GM12878 (cell line): ENCODE measurements around the gene TTLL12. TPM values are rescaled to one million over a fixed set of nuclear protein-coding genes. Genes with fewer than 3 reads are reported as not detected.

Source experiments
- ATAC-seq: fragments of 200-7000 bp; cut with Tn5 transposase; 3 replicates; pipeline ENCODE4 v1.9.1; 2020; ENCODE audit warnings: mild to moderate bottlenecking, moderate library complexity
- BruUV-seq: library from RNA; stranded (reverse); fragments of 400-500 nt; replicated peaks from 2 replicates; lab custom pipeline; 2021; lab: Mats Ljungman, UMichigan
- CTCF ChIA-PET: fragments of 300-600 bp; sonication (Branson Sonifier 250); formaldehyde crosslinking; extraction: SDS; loops from one replicate; lab custom pipeline; 2021; ENCODE audit warnings: inconsistent platforms; lab: Yijun Ruan, JAX
- POLR2A ChIA-PET: fragments of 350-600 bp; formaldehyde crosslinking; extraction: SDS; loops from one replicate; lab custom pipeline; 2021; ENCODE audit warnings: inconsistent platforms; lab: Charles Lee
- RAD21 ChIA-PET: fragments of 300-600 bp; sonication (Branson Sonifier 250); formaldehyde crosslinking; loops from one replicate; lab custom pipeline; 2023; ENCODE audit warnings: antibody characterized with exemption; ENCODE audit not compliant: unreplicated experiment; lab: Charles Lee
- SMC1A ChIA-PET: fragments of 300-600 bp; sonication (Branson Sonifier 250); formaldehyde crosslinking; loops from one replicate; lab custom pipeline; 2023; ENCODE audit not compliant: unreplicated experiment, uncharacterized antibody; lab: Charles Lee
- DNase-seq: peaks from one replicate; pipeline ENCODE4 v3.0.0-alpha.2; 2011; ENCODE audit warnings: low read depth, low spot score
- FAIRE-seq: peaks from 3 replicates; lab custom pipeline; 2011; peaks lifted over from hg19 to GRCh38; lab: Jason Lieb, UNC
- H2AFZ ChIP-seq: 2 replicates; pipeline ENCODE4 v1.6.0; 2011; ENCODE audit warnings: low read depth, low read length, control low read depth; ENCODE audit not compliant: control insufficient read depth
- H3K27ac ChIP-seq: 2 replicates; pipeline ENCODE4 v1.5.1; 2011; ENCODE audit warnings: control low read depth; ENCODE audit not compliant: control insufficient read depth, insufficient read depth
- H3K27me3 ChIP-seq, 2 experiments: replicated peaks in 1 of 2; 2 replicates each; pipeline versions ENCODE4 v1.6.0 to v1.6.1; 2011; ENCODE audit warnings: low read length in 1 of 2; ENCODE audit not compliant: control insufficient read depth in 2 of 2, insufficient read depth in 2 of 2
- H3K36me3 ChIP-seq, 2 experiments: 2 replicates each; pipeline ENCODE4 v1.5.1; 2011; ENCODE audit warnings: low read length in 1 of 2; ENCODE audit not compliant: control insufficient read depth in 2 of 2, insufficient read depth in 2 of 2
- H3K4me1 ChIP-seq: 2 replicates; pipeline ENCODE4 v1.6.1; 2011; ENCODE audit warnings: mild to moderate bottlenecking, low read length, moderate library complexity, mixed read lengths; ENCODE audit not compliant: control insufficient read depth, insufficient read depth
- H3K4me2 ChIP-seq: 2 replicates; pipeline ENCODE4 v1.6.0; 2011; ENCODE audit warnings: control low read depth; ENCODE audit not compliant: control insufficient read depth, insufficient read depth
- H3K4me3 ChIP-seq: fragments of 200-600 bp; sonication (generic); 2 replicates; pipeline ENCODE4 v1.5.1; 2016
- H3K79me2 ChIP-seq: 2 replicates; pipeline ENCODE4 v1.6.0; 2011; ENCODE audit warnings: low read length; ENCODE audit not compliant: control insufficient read depth, insufficient read depth
- H3K9ac ChIP-seq: 2 replicates; pipeline ENCODE4 v1.8.0; 2011; ENCODE audit warnings: low read length, control low read depth, mixed read lengths; ENCODE audit not compliant: control insufficient read depth, insufficient read depth
- H3K9me3 ChIP-seq: replicated peaks from 3 replicates; pipeline ENCODE4 v1.5.1; 2011; ENCODE audit warnings: mild to moderate bottlenecking, low read length; ENCODE audit not compliant: control insufficient read depth, insufficient read depth
- H4K20me1 ChIP-seq: 2 replicates; pipeline ENCODE4 v1.6.0; 2011; ENCODE audit not compliant: control insufficient read depth, insufficient read depth
- POU2F2 ChIP-seq: IDR thresholded peaks from 3 replicates; pipeline ENCODE4 v1.6.1; 2011; ENCODE audit warnings: low read depth, mild to moderate bottlenecking, low read length, borderline replicate concordance
- TARDBP ChIP-seq: IDR thresholded peaks from 2 replicates; pipeline ENCODE4 v1.6.1; 2016; ENCODE audit warnings: borderline replicate concordance
- WGBS: methylation state at CpG from one replicate; pipeline ENCODE4 v1.1.6; 2016; ENCODE audit warnings: low lambda C conversion rate; ENCODE audit not compliant: insufficient replicate concordance, insufficient coverage; ENCODE audit errors: missing lambda C conversion rate; 5-methylcytosine and 5-hydroxymethylcytosine counted together
- in situ Hi-C: fragments of 300-500 bp; cut with MboI; formaldehyde crosslinking; loops from 9 replicates; pipeline ENCODE4 v1.14.3; 2018; ENCODE audit warnings: mixed read lengths
- intact Hi-C: fragments of 100-400 bp; cut with micrococcal nuclease; formaldehyde crosslinking; loops from one replicate; pipeline ENCODE4 v1.14.2; 2022; ENCODE audit not compliant: unreplicated experiment
- polyA plus RNA-seq, 11 experiments: library from polyadenylated mRNA; depleted of rRNA in 4 of 11; unstranded in 6 of 11; stranded (reverse) in 5 of 11; fragments of >200 nt; fragmentation: Nextera tagmentation in 4 of 11; fragmentation: Illumina TruSeq in 1 of 11; extraction: Ambion mirVana in 4 of 11; extraction: Trizol in 1 of 11; gene quantifications; 1 replicate in 1 of 11; 2 replicates in 10 of 11; pipeline versions ENCODE4 v1.2.1 to v1.2.3, GENCODE V29; 2011 to 2016; ENCODE audit warnings: inconsistent platforms in 2 of 11, missing spikeins in 2 of 11, low read depth in 1 of 11
- total RNA-seq, 4 experiments: library from RNA; depleted of rRNA in 3 of 4; stranded (reverse); fragments of >200 nt in 3 of 4; fragmentation: Illumina TruSeq in 1 of 4; extraction: Trizol in 1 of 4; gene quantifications; 2 replicates each; pipeline versions ENCODE4 v1.2.1 to v1.2.3, GENCODE V29; 2013 to 2021
- TF ChIP-seq, protein P1 (sequence below): IDR thresholded peaks from 2 replicates; pipeline ENCODE4 v1.6.1; 2012; ENCODE audit warnings: low read length, inconsistent platforms
- TF ChIP-seq, protein P2 (sequence below): fragments of 450-650 bp; IDR thresholded peaks from 2 replicates; pipeline ENCODE4 v1.6.1; 2018; ENCODE audit warnings: borderline replicate concordance, mild to moderate bottlenecking; ENCODE audit not compliant: partially characterized antibody
- TF ChIP-seq, protein P3 (sequence below): IDR thresholded peaks from 2 replicates; pipeline ENCODE4 v1.6.1; 2011; ENCODE audit warnings: mild to moderate bottlenecking, low read depth, low read length, moderate library complexity; ENCODE audit not compliant: insufficient replicate concordance
- TF ChIP-seq, protein P4 (sequence below): IDR thresholded peaks from 2 replicates; pipeline ENCODE4 v1.6.1; 2012; ENCODE audit warnings: improper control_type of control experiment, low read depth, low read length; ENCODE audit not compliant: insufficient replicate concordance
- TF ChIP-seq, protein P5 (sequence below): fragments of 450-650 bp; IDR thresholded peaks from 2 replicates; pipeline ENCODE4 v1.6.1; 2018; ENCODE audit warnings: mild to moderate bottlenecking, low read depth, moderate library complexity; ENCODE audit not compliant: partially characterized antibody

The TTLL12 gene
- total and polyA plus RNA-seq, 10 of the 15 experiments (the other 5 are each of a cell fraction or from before 2014, with no cell fraction given) = 1.00 to 89.8 (median 38.5) TPM

DNA sequence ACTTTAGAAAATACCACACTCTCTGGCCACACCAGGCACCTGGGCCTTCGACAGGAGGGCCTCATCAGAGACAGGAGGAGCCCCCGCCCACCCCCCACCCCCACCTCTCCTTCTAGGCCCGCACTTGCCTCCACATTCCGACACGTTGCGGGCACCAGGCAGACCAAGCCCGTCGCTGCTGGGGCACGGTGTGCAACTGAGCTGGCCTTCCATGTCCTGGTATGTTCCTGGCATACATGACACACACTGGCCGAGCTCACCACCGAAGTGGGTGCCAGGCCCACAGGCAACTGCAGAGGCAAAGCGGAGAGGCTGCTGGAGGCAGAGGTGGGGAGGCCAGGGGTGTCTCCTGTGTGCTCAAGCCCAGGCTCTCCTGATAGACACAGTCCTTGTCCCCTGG, 27.0 kb upstream of the TTLL12 start:
- ChIA-PET SMC1A (interaction anchor here (0.6 kb wide), 1 partner anchor 239 kb away, joined by 3 read pairs; no protein-coding TSS in a partner anchor), POLR2A (no interaction called here)
- FAIRE-seq (no peak), DNase-seq (no peak), ATAC-seq (no peak)
- 38% methylated on average over 10 of the region's 12 CpGs for WGBS
- Histone ChIP-seq H2AFZ (no peak overlapping the region), H3K9ac (no peak overlapping the region), H3K9me3 (no peaks in the 10 kb centered on the region), H3K4me3 (no peak overlapping the region), H3K4me1 (no peaks in the 10 kb centered on the region), H3K27me3 (no peaks in the 10 kb centered on the region; a peak in 2 of 4 replicates)
- intact Hi-C loops = no loop called here
- TF ChIP-seq, protein P1, sequence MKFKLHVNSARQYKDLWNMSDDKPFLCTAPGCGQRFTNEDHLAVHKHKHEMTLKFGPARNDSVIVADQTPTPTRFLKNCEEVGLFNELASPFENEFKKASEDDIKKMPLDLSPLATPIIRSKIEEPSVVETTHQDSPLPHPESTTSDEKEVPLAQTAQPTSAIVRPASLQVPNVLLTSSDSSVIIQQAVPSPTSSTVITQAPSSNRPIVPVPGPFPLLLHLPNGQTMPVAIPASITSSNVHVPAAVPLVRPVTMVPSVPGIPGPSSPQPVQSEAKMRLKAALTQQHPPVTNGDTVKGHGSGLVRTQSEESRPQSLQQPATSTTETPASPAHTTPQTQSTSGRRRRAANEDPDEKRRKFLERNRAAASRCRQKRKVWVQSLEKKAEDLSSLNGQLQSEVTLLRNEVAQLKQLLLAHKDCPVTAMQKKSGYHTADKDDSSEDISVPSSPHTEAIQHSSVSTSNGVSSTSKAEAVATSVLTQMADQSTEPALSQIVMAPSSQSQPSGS = no peak
- TF ChIP-seq, protein P2, sequence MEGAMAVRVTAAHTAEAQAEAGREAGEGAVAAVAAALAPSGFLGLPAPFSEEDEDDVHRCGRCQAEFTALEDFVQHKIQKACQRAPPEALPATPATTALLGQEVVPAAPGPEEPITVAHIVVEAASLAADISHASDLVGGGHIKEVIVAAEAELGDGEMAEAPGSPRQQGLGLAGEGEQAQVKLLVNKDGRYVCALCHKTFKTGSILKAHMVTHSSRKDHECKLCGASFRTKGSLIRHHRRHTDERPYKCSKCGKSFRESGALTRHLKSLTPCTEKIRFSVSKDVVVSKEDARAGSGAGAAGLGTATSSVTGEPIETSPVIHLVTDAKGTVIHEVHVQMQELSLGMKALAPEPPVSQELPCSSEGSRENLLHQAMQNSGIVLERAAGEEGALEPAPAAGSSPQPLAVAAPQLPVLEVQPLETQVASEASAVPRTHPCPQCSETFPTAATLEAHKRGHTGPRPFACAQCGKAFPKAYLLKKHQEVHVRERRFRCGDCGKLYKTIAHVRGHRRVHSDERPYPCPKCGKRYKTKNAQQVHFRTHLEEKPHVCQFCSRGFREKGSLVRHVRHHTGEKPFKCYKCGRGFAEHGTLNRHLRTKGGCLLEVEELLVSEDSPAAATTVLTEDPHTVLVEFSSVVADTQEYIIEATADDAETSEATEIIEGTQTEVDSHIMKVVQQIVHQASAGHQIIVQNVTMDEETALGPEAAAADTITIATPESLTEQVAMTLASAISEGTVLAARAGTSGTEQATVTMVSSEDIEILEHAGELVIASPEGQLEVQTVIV = no peak
- TF ChIP-seq POU2F2 (no peak), TARDBP (no peak)
- TF ChIP-seq, protein P3, sequence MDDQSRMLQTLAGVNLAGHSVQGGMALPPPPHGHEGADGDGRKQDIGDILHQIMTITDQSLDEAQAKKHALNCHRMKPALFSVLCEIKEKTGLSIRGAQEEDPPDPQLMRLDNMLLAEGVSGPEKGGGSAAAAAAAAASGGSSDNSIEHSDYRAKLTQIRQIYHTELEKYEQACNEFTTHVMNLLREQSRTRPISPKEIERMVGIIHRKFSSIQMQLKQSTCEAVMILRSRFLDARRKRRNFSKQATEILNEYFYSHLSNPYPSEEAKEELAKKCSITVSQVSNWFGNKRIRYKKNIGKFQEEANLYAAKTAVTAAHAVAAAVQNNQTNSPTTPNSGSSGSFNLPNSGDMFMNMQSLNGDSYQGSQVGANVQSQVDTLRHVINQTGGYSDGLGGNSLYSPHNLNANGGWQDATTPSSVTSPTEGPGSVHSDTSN = no peak
- TF ChIP-seq, protein P4, sequence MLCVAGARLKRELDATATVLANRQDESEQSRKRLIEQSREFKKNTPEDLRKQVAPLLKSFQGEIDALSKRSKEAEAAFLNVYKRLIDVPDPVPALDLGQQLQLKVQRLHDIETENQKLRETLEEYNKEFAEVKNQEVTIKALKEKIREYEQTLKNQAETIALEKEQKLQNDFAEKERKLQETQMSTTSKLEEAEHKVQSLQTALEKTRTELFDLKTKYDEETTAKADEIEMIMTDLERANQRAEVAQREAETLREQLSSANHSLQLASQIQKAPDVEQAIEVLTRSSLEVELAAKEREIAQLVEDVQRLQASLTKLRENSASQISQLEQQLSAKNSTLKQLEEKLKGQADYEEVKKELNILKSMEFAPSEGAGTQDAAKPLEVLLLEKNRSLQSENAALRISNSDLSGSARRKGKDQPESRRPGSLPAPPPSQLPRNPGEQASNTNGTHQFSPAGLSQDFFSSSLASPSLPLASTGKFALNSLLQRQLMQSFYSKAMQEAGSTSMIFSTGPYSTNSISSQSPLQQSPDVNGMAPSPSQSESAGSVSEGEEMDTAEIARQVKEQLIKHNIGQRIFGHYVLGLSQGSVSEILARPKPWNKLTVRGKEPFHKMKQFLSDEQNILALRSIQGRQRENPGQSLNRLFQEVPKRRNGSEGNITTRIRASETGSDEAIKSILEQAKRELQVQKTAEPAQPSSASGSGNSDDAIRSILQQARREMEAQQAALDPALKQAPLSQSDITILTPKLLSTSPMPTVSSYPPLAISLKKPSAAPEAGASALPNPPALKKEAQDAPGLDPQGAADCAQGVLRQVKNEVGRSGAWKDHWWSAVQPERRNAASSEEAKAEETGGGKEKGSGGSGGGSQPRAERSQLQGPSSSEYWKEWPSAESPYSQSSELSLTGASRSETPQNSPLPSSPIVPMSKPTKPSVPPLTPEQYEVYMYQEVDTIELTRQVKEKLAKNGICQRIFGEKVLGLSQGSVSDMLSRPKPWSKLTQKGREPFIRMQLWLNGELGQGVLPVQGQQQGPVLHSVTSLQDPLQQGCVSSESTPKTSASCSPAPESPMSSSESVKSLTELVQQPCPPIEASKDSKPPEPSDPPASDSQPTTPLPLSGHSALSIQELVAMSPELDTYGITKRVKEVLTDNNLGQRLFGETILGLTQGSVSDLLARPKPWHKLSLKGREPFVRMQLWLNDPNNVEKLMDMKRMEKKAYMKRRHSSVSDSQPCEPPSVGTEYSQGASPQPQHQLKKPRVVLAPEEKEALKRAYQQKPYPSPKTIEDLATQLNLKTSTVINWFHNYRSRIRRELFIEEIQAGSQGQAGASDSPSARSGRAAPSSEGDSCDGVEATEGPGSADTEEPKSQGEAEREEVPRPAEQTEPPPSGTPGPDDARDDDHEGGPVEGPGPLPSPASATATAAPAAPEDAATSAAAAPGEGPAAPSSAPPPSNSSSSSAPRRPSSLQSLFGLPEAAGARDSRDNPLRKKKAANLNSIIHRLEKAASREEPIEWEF = no peak
- TF ChIP-seq, protein P5, sequence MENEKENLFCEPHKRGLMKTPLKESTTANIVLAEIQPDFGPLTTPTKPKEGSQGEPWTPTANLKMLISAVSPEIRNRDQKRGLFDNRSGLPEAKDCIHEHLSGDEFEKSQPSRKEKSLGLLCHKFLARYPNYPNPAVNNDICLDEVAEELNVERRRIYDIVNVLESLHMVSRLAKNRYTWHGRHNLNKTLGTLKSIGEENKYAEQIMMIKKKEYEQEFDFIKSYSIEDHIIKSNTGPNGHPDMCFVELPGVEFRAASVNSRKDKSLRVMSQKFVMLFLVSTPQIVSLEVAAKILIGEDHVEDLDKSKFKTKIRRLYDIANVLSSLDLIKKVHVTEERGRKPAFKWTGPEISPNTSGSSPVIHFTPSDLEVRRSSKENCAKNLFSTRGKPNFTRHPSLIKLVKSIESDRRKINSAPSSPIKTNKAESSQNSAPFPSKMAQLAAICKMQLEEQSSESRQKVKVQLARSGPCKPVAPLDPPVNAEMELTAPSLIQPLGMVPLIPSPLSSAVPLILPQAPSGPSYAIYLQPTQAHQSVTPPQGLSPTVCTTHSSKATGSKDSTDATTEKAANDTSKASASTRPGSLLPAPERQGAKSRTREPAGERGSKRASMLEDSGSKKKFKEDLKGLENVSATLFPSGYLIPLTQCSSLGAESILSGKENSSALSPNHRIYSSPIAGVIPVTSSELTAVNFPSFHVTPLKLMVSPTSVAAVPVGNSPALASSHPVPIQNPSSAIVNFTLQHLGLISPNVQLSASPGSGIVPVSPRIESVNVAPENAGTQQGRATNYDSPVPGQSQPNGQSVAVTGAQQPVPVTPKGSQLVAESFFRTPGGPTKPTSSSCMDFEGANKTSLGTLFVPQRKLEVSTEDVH = no peak
- TF ChIP-seq, all 136 proteins: peak for 0
- no TSS peak for BruUV-seq
- no peaks in the 10 kb centered on the region for H3K36me3 ChIP-seq
- no peak overlapping the region for H3K27ac ChIP-seq
- H3K4me2 ChIP-seq = no peak overlapping the region
- CTCF ChIA-PET = interaction anchor here (1.0 kb wide), 1 partner anchor 16 kb away, joined by 3 read pairs; no protein-coding TSS in a partner anchor
- no peaks in the 10 kb centered on the region for H3K79me2 ChIP-seq
- in situ Hi-C loops = no loop called here
- no peaks in the 10 kb centered on the region; the same call in 1 of the 2 replicates for H4K20me1 ChIP-seq
- RAD21 ChIA-PET = no interaction called here
